Skeletal muscle satellite cell (primary cell): Measurements from ENCODE around the gene MAP2K1.

Source experiments
- H3K27me3 ChIP-seq: 2 replicates; pipeline ENCODE4 v1.7.0; 2013; ENCODE audit warnings: low read length; ENCODE audit not compliant: control insufficient read depth, insufficient read depth
- H3K36me3 ChIP-seq: 2 replicates; pipeline ENCODE4 v1.7.0; 2013; ENCODE audit warnings: mild to moderate bottlenecking, control low read depth, low read length; ENCODE audit not compliant: insufficient read depth
- H3K4me1 ChIP-seq: 2 replicates; pipeline ENCODE4 v1.7.0; 2013; ENCODE audit warnings: low read length; ENCODE audit not compliant: control insufficient read depth, insufficient read depth
- H3K4me2 ChIP-seq: 2 replicates; pipeline ENCODE4 v1.7.0; 2013; ENCODE audit warnings: mild to moderate bottlenecking, low read length
- H3K4me3 ChIP-seq: 2 replicates; pipeline ENCODE4 v1.7.0; 2013; ENCODE audit warnings: low read length
- H3K9ac ChIP-seq: 2 replicates; pipeline ENCODE4 v1.7.0; 2013; ENCODE audit warnings: mild to moderate bottlenecking, low read depth, low read length, moderate library complexity
- H3K9me3 ChIP-seq: replicated peaks from 2 replicates; pipeline ENCODE4 v1.7.0; 2013; ENCODE audit warnings: mild to moderate bottlenecking, control low read depth, low read length

Gene MAP2K1

DNA sequence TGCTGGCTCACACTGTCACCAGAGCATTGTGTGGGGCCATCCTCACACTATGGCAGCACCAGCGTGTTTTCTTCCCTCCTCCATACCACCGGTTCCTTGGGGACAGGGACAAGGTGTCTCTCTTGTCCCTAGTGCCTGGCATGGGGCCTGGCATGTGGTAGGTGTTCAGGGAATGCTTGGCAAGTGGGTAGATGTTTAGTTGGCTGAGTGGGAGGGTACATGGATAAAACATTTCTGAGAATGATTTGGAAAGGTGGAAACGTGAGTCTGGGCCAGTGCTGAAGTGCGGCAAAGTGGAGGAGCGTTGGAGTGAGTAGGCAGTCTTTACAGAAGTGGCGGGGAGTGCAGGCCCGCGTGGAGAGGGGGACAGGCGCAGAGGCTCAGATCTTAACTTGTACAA, 95.8 kb downstream of the MAP2K1 start:
- no peak overlapping the region for H3K4me2 ChIP-seq
- no peak overlapping the region for H3K4me3 ChIP-seq
- no peak overlapping the region for H3K9ac ChIP-seq
- no peaks in the 10 kb centered on the region for H3K9me3 ChIP-seq
- peaks cover 14% of the 10 kb centered on the region for H3K4me1 ChIP-seq
- H3K27me3 ChIP-seq, result no peaks in the 10 kb centered on the region
- H3K36me3 ChIP-seq, result peaks cover 43% of the 10 kb centered on the region

GRCh38 chr15:66483131-66483566, 96.4 kb downstream of the MAP2K1 start:
- Histone ChIP-seq H3K9ac (no peak overlapping the region), H3K9me3 (no peaks in the 10 kb centered on the region), H3K4me3 (no peak overlapping the region), H3K27me3 (no peaks in the 10 kb centered on the region), H3K4me2 (no peak overlapping the region), H3K4me1 (peaks cover 14% of the 10 kb centered on the region), H3K36me3 (peaks cover 49% of the 10 kb centered on the region)

GRCh38 chr15:66484539-66485112, 97.9 kb downstream of the MAP2K1 start:
- Histone ChIP-seq H3K9ac (no peak overlapping the region), H3K4me3 (no peak overlapping the region), H3K36me3 (peaks cover 57% of the 10 kb centered on the region), H3K9me3 (no peaks in the 10 kb centered on the region), H3K4me1 (peaks cover 14% of the 10 kb centered on the region), H3K27me3 (no peaks in the 10 kb centered on the region), H3K4me2 (no peak overlapping the region)

DNA sequence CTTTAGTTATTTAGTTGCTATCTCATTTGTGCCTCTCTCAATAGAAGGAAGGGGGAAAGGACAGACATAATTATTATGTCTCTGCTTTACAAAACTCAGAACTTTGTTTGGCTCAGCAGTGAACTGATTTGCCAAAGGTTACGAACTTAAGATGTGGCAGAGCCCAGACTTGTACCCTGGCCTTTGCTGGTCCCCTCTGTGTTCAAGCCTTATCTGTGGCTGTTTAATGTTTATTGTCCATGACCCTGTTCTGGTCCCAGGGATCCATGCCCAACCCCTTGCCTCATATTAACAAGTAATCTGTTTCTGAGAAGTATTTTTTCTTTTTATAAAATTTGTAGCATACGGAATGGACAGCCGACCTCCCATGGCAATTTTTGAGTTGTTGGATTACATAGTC, 100.2 kb downstream of the MAP2K1 start:
- H3K4me3 ChIP-seq, result no peak overlapping the region
- H3K27me3 ChIP-seq, result no peaks in the 10 kb centered on the region
- H3K4me2 ChIP-seq, result no peak overlapping the region
- H3K9ac ChIP-seq, result no peak overlapping the region
- peaks cover 75% of the 10 kb centered on the region for H3K36me3 ChIP-seq
- no peaks in the 10 kb centered on the region for H3K9me3 ChIP-seq
- H3K4me1 ChIP-seq, result peaks cover 12% of the 10 kb centered on the region

DNA sequence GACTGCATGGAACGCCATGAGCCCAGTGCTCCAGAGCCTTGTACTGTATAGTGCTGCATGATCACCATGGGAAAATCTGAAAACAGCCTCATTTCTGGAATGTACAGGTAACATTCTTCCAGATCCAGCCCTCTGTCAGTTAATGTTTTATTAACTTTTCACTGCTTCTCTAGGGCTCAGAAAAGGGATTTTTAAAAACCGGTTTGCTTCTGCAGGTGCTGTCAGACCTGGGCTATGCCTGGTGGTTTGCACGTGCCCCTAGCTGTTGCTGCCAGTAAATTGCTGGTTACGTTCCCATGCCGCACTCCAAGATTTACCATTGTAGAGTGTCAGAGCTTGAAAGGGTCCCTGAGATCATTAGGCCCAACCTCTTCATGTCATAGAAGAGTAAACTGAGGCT, 101.8 kb downstream of the MAP2K1 start:
- Histone ChIP-seq H3K27me3 (no peaks in the 10 kb centered on the region), H3K4me3 (no peak overlapping the region), H3K4me1 (peaks cover under 1% of the 10 kb centered on the region), H3K9me3 (no peaks in the 10 kb centered on the region), H3K9ac (no peak overlapping the region), H3K4me2 (no peak overlapping the region), H3K36me3 (peaks cover 75% of the 10 kb centered on the region)

DNA sequence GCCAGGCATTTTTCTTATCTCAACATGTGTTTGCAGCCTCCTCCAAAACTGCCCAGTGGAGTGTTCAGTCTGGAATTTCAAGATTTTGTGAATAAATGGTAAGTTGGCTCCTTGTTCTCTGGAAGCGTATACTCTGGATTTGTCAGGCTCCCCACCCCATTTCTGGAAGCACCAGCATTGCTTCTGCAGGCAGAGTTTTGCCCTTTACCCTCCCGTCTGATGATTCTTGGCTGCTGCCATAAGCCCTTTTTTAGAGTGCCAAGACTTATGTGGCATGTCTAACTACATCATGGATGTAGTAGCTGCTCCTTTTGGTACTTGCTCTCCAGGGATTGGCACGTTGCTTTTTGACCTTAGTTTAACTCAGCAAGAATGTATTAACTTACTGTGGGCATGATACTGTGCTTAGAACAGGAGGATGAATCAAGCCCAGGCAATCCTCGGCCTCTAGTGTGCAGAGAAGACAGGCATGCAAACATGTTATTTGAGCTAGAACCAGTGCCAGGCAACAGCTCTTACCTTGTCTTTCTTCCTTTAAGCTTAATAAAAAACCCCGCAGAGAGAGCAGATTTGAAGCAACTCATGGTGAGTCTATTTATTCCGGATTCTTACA, 102.6 kb downstream of the MAP2K1 start:
- Histone ChIP-seq H3K27me3 (no peaks in the 10 kb centered on the region), H3K4me3 (no peak overlapping the region), H3K9ac (no peak overlapping the region), H3K36me3 (peaks cover 82% of the 10 kb centered on the region), H3K9me3 (no peaks in the 10 kb centered on the region), H3K4me1 (no peaks in the 10 kb centered on the region), H3K4me2 (no peak overlapping the region)

DNA sequence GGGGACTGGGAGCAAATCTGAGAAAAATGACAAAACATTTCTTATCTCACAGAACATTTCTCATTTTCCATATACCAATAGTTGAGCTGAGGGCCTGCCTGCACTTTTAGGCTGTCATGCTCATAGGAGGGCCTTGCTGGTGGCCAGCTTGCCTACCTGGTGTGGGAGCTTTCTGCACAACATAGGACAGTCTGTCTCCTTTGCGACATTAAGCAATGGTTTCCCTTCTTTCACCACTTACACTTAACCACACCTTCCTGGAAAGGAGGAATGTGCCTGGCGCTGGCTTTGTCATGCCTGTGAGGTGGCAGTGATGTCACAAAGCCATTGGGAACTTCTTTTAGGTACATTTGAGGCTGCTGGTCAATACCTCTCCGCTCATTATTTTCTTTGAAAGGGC, 105.1 kb downstream of the MAP2K1 start:
- H3K36me3 ChIP-seq, result peaks cover 66% of the 10 kb centered on the region
- H3K9me3 ChIP-seq, result no peaks in the 10 kb centered on the region
- H3K4me2 ChIP-seq, result no peak overlapping the region
- no peak overlapping the region for H3K4me3 ChIP-seq
- no peaks in the 10 kb centered on the region for H3K27me3 ChIP-seq
- H3K4me1 ChIP-seq, result peaks cover under 1% of the 10 kb centered on the region
- H3K9ac ChIP-seq, result no peak overlapping the region

DNA sequence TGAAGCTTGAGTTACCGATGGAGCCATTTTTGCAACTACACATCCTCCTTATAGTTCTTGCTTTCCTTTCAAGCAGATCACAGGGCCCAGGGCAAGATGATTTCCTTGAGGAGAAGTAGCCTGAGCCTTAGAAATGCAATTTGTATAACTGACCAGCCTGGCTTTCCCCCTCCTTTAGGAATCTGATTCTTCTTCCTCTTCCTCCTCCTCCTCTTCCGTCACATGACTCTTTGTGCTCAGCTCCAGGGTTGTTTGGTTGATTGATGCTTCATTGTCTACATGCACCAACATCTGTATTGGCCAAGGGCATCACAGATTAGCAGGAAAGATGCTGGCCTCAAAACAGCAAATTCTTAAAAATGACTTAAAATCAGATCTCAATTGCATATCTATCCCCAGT, 107.5 kb downstream of the MAP2K1 start:
- Histone ChIP-seq H3K4me3 (no peak overlapping the region), H3K9me3 (no peaks in the 10 kb centered on the region), H3K9ac (no peak overlapping the region), H3K4me2 (no peak overlapping the region), H3K27me3 (no peaks in the 10 kb centered on the region), H3K4me1 (peaks cover 5% of the 10 kb centered on the region), H3K36me3 (peaks cover 65% of the 10 kb centered on the region)

GRCh38 chr15:66496951-66497501, 110.3 kb downstream of the MAP2K1 start:
- H3K4me1 ChIP-seq, result peaks cover 12% of the 10 kb centered on the region
- H3K4me2 ChIP-seq, result peak overlapping the region; percentile 95
- no peaks in the 10 kb centered on the region for H3K9me3 ChIP-seq
- peak overlapping the region; percentile 89 for H3K9ac ChIP-seq
- no peaks in the 10 kb centered on the region for H3K27me3 ChIP-seq
- peaks cover 68% of the 10 kb centered on the region for H3K36me3 ChIP-seq
- peak overlapping the region; percentile 78 for H3K4me3 ChIP-seq

- Histone ChIP-seq H3K9me3 (no peaks in the 10 kb centered on the region), H3K9ac (peak within 1 kb of the TSS; percentile 89), H3K27me3 (no peaks in the 10 kb centered on the region), H3K4me1 (peaks cover 18% of the 10 kb centered on the region), H3K4me2 (peak within 1 kb of the TSS; percentile 95), H3K4me3 (peak within 1 kb of the TSS; percentile 78), H3K36me3 (peaks cover 69% of the 10 kb centered on the region)
Measured at GRCh38 chr15:66497502-66498455, 111.1 kb downstream of the MAP2K1 start, which contains the start of gene SNAPC5. SNAPC5 (minus strand) TSS chr15:66497762; CDS start chr15:66497731, 31 bp downstream.
